ENCODE measurements around the gene NPR2.

DNA sequence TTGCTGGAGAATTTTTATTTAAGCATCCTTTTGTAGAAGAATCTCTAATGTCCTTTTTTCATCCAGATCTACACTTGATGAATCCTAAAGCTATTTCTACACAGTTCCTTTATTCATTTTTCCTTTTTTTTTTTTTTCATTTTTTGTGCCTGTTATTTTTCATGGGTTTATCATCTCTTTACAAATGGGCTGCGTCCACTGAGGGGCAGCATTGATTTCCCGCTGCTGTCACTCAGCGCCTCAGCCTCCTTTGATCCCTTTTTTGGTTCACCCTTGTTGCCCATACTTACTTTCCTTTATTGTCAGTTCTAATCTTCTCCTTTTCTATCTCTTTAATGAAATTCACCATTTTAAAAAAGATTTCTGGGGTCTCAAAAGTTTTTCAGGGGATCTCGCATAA is 31.6 kb upstream of the NPR2 start:
- TF ChIP-seq PREB (CRISPR knock-in tag; IDR thresholded peaks at IDR 0.05; ENCODE audit: borderline replicate concordance) (no peak), CTCF (IDR thresholded peaks at IDR 0.05) (no peak), USF2 (CRISPR knock-in tag; IDR thresholded peaks at IDR 0.05) (no peak), ATF2 (CRISPR knock-in tag; IDR thresholded peaks at IDR 0.05; ENCODE audit: borderline replicate concordance, low read depth) (no peak)

Measured in WTC11 (cell line).